Measurements from ENCODE around the gene UNC13C. TPM values are rescaled to one million over a fixed set of nuclear protein-coding genes. Genes with fewer than 3 reads are reported as not detected.

The UNC13C gene
- total and polyA plus RNA-seq, 2 experiments from 2014 or later: not detected

GRCh38 chr15:54373332-54373731, 395.1 kb downstream of the UNC13C start:
- no peaks in the 10 kb centered on the region for H4K20me1 ChIP-seq (ENCODE audit: insufficient read depth)
- H3K4me2 ChIP-seq (ENCODE audit: unreplicated experiment): no peak overlapping the region
- H3F3A ChIP-seq (ENCODE audit: insufficient read depth): no peaks in the 10 kb centered on the region
- WGBS, 2 experiments (ENCODE audit: low coverage in 1 of 2, low lambda C conversion rate in 2 of 2, missing lambda C conversion rate in 2 of 2): 16 to 23% methylated on average over 2 of the region's 2 CpGs
- H3K4me1 ChIP-seq (ENCODE audit: insufficient read depth): no peaks in the 10 kb centered on the region
- DNase-seq: no peak
- H3K9ac ChIP-seq: no peak overlapping the region
- no peak for TF ChIP-seq EZH2 (IDR thresholded peaks at IDR 0.05; ENCODE audit: insufficient read depth, poor library complexity, severe bottlenecking)
- no peak for TF ChIP-seq EZH2phosphoT487 (IDR thresholded peaks at IDR 0.05; ENCODE audit: insufficient read depth, low read depth)
- no peaks in the 10 kb centered on the region for H3K27me3 ChIP-seq (replicated peaks; ENCODE audit: insufficient read depth)
- H3K9me3 ChIP-seq (ENCODE audit: low read depth): no peaks in the 10 kb centered on the region
- H3K79me2 ChIP-seq (ENCODE audit: insufficient read depth): no peaks in the 10 kb centered on the region
- in situ Hi-C loops (cut with MboI): no loop called here
- no peak overlapping the region for H3K27ac ChIP-seq
- H3K36me3 ChIP-seq (ENCODE audit: low read depth): no peaks in the 10 kb centered on the region
- H2AFZ ChIP-seq: no peak overlapping the region
- H3K9me2 ChIP-seq (ENCODE audit: insufficient read depth): no peaks in the 10 kb centered on the region
- H3K4me3 ChIP-seq: no peak overlapping the region

- no peak overlapping the region for H3K27ac ChIP-seq
- DNase-seq: no peak
- H3F3A ChIP-seq (ENCODE audit: insufficient read depth): no peaks in the 10 kb centered on the region
- no peaks in the 10 kb centered on the region for H4K20me1 ChIP-seq (ENCODE audit: insufficient read depth)
- no peaks in the 10 kb centered on the region for H3K36me3 ChIP-seq (ENCODE audit: low read depth)
- H3K4me2 ChIP-seq (ENCODE audit: unreplicated experiment): no peak overlapping the region
- in situ Hi-C loops (cut with MboI): no loop called here
- no peaks in the 10 kb centered on the region for H3K9me2 ChIP-seq (ENCODE audit: insufficient read depth)
- 18 to 25% methylated on average over 5 of the region's 5 CpGs for WGBS, 2 experiments (ENCODE audit: low coverage in 1 of 2, low lambda C conversion rate in 2 of 2, missing lambda C conversion rate in 2 of 2)
- no peak overlapping the region for H3K4me3 ChIP-seq
- no peaks in the 10 kb centered on the region for H3K79me2 ChIP-seq (ENCODE audit: insufficient read depth)
- no peaks in the 10 kb centered on the region for H3K9me3 ChIP-seq (ENCODE audit: low read depth)
- no peak overlapping the region for H2AFZ ChIP-seq
- no peak overlapping the region for H3K9ac ChIP-seq
- H3K27me3 ChIP-seq (replicated peaks; ENCODE audit: insufficient read depth): no peaks in the 10 kb centered on the region
- H3K4me1 ChIP-seq (ENCODE audit: insufficient read depth): no peaks in the 10 kb centered on the region
- TF ChIP-seq EZH2 (IDR thresholded peaks at IDR 0.05; ENCODE audit: insufficient read depth, poor library complexity, severe bottlenecking): no peak
- TF ChIP-seq EZH2phosphoT487 (IDR thresholded peaks at IDR 0.05; ENCODE audit: insufficient read depth, low read depth): no peak
Measured at GRCh38 chr15:54374184-54374952, 396.1 kb downstream of the UNC13C start.

GRCh38 chr15:54387799-54388198, 409.6 kb downstream of the UNC13C start:
- no peak overlapping the region for H3K27ac ChIP-seq
- WGBS, 2 experiments (ENCODE audit: low coverage in 1 of 2, low lambda C conversion rate in 2 of 2, missing lambda C conversion rate in 2 of 2): 31 to 46% methylated on average over 1 of the region's 1 CpG
- no peaks in the 10 kb centered on the region for H4K20me1 ChIP-seq (ENCODE audit: insufficient read depth)
- no peaks in the 10 kb centered on the region for H3F3A ChIP-seq (ENCODE audit: insufficient read depth)
- no peak overlapping the region for H3K9ac ChIP-seq
- no peaks in the 10 kb centered on the region for H3K4me1 ChIP-seq (ENCODE audit: insufficient read depth)
- no peaks in the 10 kb centered on the region for H3K36me3 ChIP-seq (ENCODE audit: low read depth)
- in situ Hi-C loops (cut with MboI): no loop called here
- no peak overlapping the region for H2AFZ ChIP-seq
- H3K9me3 ChIP-seq (ENCODE audit: low read depth): peaks cover 3% of the 10 kb centered on the region
- H3K79me2 ChIP-seq (ENCODE audit: insufficient read depth): no peaks in the 10 kb centered on the region
- H3K4me3 ChIP-seq: no peak overlapping the region
- no peak for DNase-seq
- no peaks in the 10 kb centered on the region for H3K9me2 ChIP-seq (ENCODE audit: insufficient read depth)
- H3K27me3 ChIP-seq (replicated peaks; ENCODE audit: insufficient read depth): no peaks in the 10 kb centered on the region
- no peak overlapping the region for H3K4me2 ChIP-seq (ENCODE audit: unreplicated experiment)
- no peak for TF ChIP-seq EZH2 (IDR thresholded peaks at IDR 0.05; ENCODE audit: insufficient read depth, poor library complexity, severe bottlenecking)
- no peak for TF ChIP-seq EZH2phosphoT487 (IDR thresholded peaks at IDR 0.05; ENCODE audit: insufficient read depth, low read depth)

- Histone ChIP-seq H3K9ac (no peak overlapping the region), H3K27ac (no peak overlapping the region), H3F3A (ENCODE audit: insufficient read depth) (no peaks in the 10 kb centered on the region), H4K20me1 (ENCODE audit: insufficient read depth) (no peaks in the 10 kb centered on the region), H3K79me2 (ENCODE audit: insufficient read depth) (no peaks in the 10 kb centered on the region), H3K27me3 (replicated peaks; ENCODE audit: insufficient read depth) (no peaks in the 10 kb centered on the region), H3K9me3 (ENCODE audit: low read depth) (peaks cover 2% of the 10 kb centered on the region), H3K4me1 (ENCODE audit: insufficient read depth) (no peaks in the 10 kb centered on the region), H2AFZ (no peak overlapping the region), H3K9me2 (ENCODE audit: insufficient read depth) (no peaks in the 10 kb centered on the region), H3K4me2 (ENCODE audit: unreplicated experiment) (no peak overlapping the region), H3K36me3 (ENCODE audit: low read depth) (no peaks in the 10 kb centered on the region), H3K4me3 (no peak overlapping the region)
- no peak for DNase-seq
- WGBS, 2 experiments (ENCODE audit: low coverage in 1 of 2, low lambda C conversion rate in 2 of 2, missing lambda C conversion rate in 2 of 2): 11 to 32% methylated on average over 1 of the region's 1 CpG
- TF ChIP-seq EZH2 (IDR thresholded peaks at IDR 0.05; ENCODE audit: insufficient read depth, poor library complexity, severe bottlenecking) (no peak), EZH2phosphoT487 (IDR thresholded peaks at IDR 0.05; ENCODE audit: insufficient read depth, low read depth) (no peak)
- in situ Hi-C loops (cut with MboI): no loop called here
Measured at GRCh38 chr15:54388746-54389145, 410.5 kb downstream of the UNC13C start.
